Endothelial cell (in vitro differentiated cells): Measurements from ENCODE around the gene RAPGEF1. TPM values are rescaled to one million over a fixed set of nuclear protein-coding genes. Genes with fewer than 3 reads are reported as not detected.

Source experiments
- DNase-seq: peaks from one replicate; pipeline ENCODE4 v3.0.0; 2021; ENCODE audit warnings: low spot score
- H3K27ac Mint-ChIP-seq: one replicate; pipeline ENCODE4 v1.8.0; 2021; ENCODE audit warnings: mixed read lengths, inconsistent platforms; ENCODE audit not compliant: unreplicated experiment
- H3K27me3 Mint-ChIP-seq: one replicate; pipeline ENCODE4 v1.8.0; 2021; ENCODE audit warnings: mild to moderate bottlenecking, moderate library complexity, mixed read lengths, inconsistent platforms; ENCODE audit not compliant: unreplicated experiment
- H3K36me3 Mint-ChIP-seq: one replicate; pipeline ENCODE4 v1.8.0; 2021; ENCODE audit warnings: mild to moderate bottlenecking, low read depth, mixed read lengths, inconsistent platforms; ENCODE audit not compliant: unreplicated experiment
- H3K4me1 Mint-ChIP-seq: one replicate; pipeline ENCODE4 v1.8.0; 2021; ENCODE audit warnings: mild to moderate bottlenecking, mixed read lengths, inconsistent platforms; ENCODE audit not compliant: unreplicated experiment
- H3K4me3 Mint-ChIP-seq: one replicate; pipeline ENCODE4 v1.8.0; 2021; ENCODE audit warnings: mild to moderate bottlenecking, mixed read lengths, inconsistent platforms; ENCODE audit not compliant: unreplicated experiment
- H3K9me3 Mint-ChIP-seq: one replicate; pipeline ENCODE4 v1.8.0; 2021; ENCODE audit warnings: mixed read lengths, inconsistent platforms; ENCODE audit not compliant: unreplicated experiment
- total RNA-seq: library from RNA; stranded (reverse); fragmentation: NEBNext Ultra II Directional; extraction: Animal tissue kit (Norgen Biotek cat#: 25700); gene quantifications from one replicate; pipeline ENCODE4 v1.2.1, GENCODE V29; 2021; ENCODE audit not compliant: unreplicated experiment
- TF ChIP-seq, protein P1 (sequence below): fragments of 200-600 bp; sonication (generic); IDR thresholded peaks from one replicate; pipeline ENCODE4 v1.5.0; 2021; ENCODE audit warnings: antibody characterized with exemption; ENCODE audit not compliant: unreplicated experiment

RAPGEF1 gene
- total RNA-seq, 1 donor from 2014 or later: 226 TPM

DNA sequence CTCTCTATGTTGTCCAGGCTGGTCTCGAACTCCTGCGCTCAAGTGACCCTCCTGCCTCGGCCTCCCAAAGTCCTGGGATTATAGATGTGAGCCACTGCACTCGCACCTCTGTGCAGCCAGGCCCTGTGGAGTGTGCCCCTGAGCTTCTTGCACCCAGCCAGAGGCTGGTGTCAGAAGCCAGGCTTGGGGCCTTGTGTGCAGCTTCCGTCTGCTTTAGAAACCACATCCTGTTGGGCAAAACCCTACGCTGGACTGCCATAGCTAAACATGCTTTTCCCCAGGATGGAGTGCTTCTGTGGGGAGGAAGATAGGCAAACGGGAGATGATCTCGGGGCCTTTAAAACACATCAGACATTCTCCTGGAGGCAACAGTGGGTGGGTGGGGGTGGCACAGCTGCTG is 154.5 kb downstream of the RAPGEF1 start:
- no peak overlapping the region for H3K4me3 Mint-ChIP-seq
- peaks cover 62% of the 10 kb centered on the region for H3K36me3 Mint-ChIP-seq

DNA sequence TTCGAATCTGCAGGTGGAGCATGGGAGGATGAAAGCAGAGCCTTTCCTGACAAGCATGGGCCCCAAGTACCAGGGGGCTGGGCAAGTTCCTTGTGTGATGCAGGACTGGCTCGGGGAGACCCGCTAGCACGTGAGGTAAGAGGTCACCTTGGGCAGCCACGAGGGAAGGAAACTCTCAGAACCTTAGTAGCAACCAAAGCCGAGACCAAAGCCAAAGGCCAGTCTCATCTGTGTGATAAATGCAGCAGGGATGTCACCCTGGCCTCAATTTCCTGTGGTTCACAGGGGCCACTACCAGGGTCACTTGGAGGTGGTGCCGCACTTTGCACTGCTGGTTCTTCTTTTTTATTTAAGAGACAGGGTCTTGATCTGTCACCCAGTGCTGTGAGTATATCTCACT is 155.0 kb downstream of the RAPGEF1 start:
- H3K36me3 Mint-ChIP-seq: peaks cover 58% of the 10 kb centered on the region
- peaks cover 24% of the 10 kb centered on the region for H3K27me3 Mint-ChIP-seq
- no peaks in the 10 kb centered on the region for H3K9me3 Mint-ChIP-seq
- peaks cover 4% of the 10 kb centered on the region for H3K4me1 Mint-ChIP-seq
- TF ChIP-seq, protein P1, sequence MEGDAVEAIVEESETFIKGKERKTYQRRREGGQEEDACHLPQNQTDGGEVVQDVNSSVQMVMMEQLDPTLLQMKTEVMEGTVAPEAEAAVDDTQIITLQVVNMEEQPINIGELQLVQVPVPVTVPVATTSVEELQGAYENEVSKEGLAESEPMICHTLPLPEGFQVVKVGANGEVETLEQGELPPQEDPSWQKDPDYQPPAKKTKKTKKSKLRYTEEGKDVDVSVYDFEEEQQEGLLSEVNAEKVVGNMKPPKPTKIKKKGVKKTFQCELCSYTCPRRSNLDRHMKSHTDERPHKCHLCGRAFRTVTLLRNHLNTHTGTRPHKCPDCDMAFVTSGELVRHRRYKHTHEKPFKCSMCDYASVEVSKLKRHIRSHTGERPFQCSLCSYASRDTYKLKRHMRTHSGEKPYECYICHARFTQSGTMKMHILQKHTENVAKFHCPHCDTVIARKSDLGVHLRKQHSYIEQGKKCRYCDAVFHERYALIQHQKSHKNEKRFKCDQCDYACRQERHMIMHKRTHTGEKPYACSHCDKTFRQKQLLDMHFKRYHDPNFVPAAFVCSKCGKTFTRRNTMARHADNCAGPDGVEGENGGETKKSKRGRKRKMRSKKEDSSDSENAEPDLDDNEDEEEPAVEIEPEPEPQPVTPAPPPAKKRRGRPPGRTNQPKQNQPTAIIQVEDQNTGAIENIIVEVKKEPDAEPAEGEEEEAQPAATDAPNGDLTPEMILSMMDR: no peak
- no peak for DNase-seq
- peak overlapping the region; percentile 48 for H3K27ac Mint-ChIP-seq
- H3K4me3 Mint-ChIP-seq: no peak overlapping the region

More for the DNA sequence above, 154.5 kb downstream of the RAPGEF1 start:
- TF ChIP-seq, protein P1: no peak
- peaks cover 4% of the 10 kb centered on the region for H3K4me1 Mint-ChIP-seq
- H3K27ac Mint-ChIP-seq: peak overlapping the region; percentile 48
- H3K9me3 Mint-ChIP-seq: no peaks in the 10 kb centered on the region
- peaks cover 24% of the 10 kb centered on the region for H3K27me3 Mint-ChIP-seq
- DNase-seq: no peak

DNA sequence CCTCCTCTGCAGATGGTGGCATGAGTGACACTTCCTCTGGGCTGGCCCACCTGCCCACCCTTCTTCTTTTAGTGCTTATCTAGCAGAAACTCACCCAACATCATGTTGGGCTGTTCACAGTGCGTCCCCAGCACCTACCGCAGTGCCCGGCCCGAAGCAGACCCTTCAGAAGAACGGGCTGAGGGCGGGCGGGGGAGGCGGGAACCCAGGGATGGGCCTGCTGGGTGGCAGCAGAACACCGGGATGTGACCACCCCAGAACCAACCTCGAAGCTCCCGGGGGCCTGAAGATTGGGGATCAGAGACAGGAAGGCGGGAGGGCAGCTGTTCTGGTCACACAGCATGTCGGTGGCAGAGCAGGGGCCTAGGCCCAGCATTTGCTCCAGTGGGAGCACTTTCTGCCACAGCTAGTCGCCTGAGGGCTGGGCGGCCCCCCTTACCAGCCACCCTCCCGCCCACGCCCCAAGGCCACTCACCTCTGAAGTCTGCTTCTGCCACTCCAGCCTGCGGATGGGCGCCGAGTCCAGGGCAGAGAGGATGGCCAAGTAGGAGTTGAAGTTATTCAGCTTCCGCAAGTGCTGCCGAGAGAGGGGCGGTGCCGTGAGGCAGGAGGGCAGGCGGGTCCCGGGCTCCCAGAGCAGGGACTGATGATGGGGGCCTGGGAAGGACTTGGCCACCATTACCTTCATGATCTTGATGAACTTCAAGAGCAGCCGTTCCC is 155.9 kb downstream of the RAPGEF1 start:
- peaks cover 4% of the 10 kb centered on the region for H3K4me1 Mint-ChIP-seq
- DNase-seq: no peak
- H3K36me3 Mint-ChIP-seq: peaks cover 64% of the 10 kb centered on the region
- H3K9me3 Mint-ChIP-seq: no peaks in the 10 kb centered on the region
- no peak overlapping the region for H3K4me3 Mint-ChIP-seq
- no peak overlapping the region for H3K27ac Mint-ChIP-seq
- TF ChIP-seq, protein P1: no peak
- H3K27me3 Mint-ChIP-seq: peaks cover 26% of the 10 kb centered on the region

GRCh38 chr9:131583337-131583645 is 156.6 kb downstream of the RAPGEF1 start:
- H3K36me3 Mint-ChIP-seq: peaks cover 61% of the 10 kb centered on the region
- no peak for DNase-seq
- peak overlapping the region; percentile 42 for H3K4me3 Mint-ChIP-seq
- TF ChIP-seq, protein P1: no peak
- no peaks in the 10 kb centered on the region for H3K9me3 Mint-ChIP-seq
- H3K27ac Mint-ChIP-seq: no peak overlapping the region
- H3K4me1 Mint-ChIP-seq: peaks cover 4% of the 10 kb centered on the region
- H3K27me3 Mint-ChIP-seq: peaks cover 25% of the 10 kb centered on the region

DNA sequence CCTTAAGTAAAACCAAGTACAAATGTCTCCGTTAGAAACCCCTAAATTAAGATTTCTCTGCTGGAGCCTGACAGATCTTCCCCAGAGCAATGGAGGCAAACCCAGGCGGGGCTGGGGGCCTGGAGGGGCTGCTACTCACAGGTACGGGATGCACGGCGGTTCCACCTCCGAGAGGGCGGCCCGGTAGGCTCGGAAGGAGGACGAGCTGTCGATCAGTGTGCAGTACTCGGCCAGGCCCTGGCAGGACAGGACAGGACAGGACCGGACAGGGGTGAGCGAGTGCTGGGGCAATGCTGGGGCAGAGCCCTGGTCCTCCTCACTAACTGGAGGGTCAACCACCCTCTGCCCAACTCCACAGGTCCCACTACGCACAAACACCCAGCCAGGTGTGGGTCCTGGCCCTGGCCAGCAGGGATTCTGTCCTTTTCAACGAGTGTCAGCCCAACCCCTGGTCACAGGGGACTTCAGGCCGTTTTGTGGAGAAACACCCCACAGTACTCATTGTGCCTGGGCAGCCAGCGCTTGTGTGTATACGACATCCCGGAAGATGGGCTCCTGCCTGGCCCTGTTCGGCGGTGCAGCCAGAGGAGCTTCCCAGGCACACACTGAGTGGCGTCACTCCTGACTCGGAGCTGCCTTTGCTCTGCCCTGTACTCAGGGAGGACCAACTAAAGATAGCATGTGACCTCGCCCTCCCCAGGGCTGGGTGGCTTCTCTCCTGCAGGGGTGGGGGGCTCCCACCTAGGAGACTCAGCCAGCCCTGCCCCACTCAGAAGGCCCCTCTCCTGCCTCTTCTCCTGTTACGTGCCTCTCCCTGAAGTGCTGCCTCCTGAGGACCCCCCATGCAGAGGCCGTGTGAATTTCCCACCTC is 157.2 kb downstream of the RAPGEF1 start:
- H3K36me3 Mint-ChIP-seq: peaks cover 61% of the 10 kb centered on the region
- peaks cover 30% of the 10 kb centered on the region for H3K27me3 Mint-ChIP-seq
- peaks cover 4% of the 10 kb centered on the region for H3K4me1 Mint-ChIP-seq
- TF ChIP-seq, protein P1: no peak
- H3K4me3 Mint-ChIP-seq: peak overlapping the region; percentile 42
- DNase-seq: no peak
- no peaks in the 10 kb centered on the region for H3K9me3 Mint-ChIP-seq
- H3K27ac Mint-ChIP-seq: no peak overlapping the region
